GM12878 (cell line): ENCODE data around the gene ABCB7. TPM values are rescaled to one million over a fixed set of nuclear protein-coding genes. Genes with fewer than 3 reads are reported as not detected.

Source experiments
- ATAC-seq: fragments of 200-7000 bp; cut with Tn5 transposase; 3 replicates; pipeline ENCODE4 v1.9.1; 2020; ENCODE audit warnings: mild to moderate bottlenecking, moderate library complexity
- BruUV-seq: library from RNA; stranded (reverse); fragments of 400-500 nt; replicated peaks from 2 replicates; lab custom pipeline; 2021; lab: Mats Ljungman, UMichigan
- CTCF ChIA-PET: fragments of 300-600 bp; sonication (Branson Sonifier 250); formaldehyde crosslinking; extraction: SDS; loops from one replicate; lab custom pipeline; 2021; ENCODE audit warnings: inconsistent platforms; lab: Yijun Ruan, JAX
- POLR2A ChIA-PET: fragments of 350-600 bp; formaldehyde crosslinking; extraction: SDS; loops from one replicate; lab custom pipeline; 2021; ENCODE audit warnings: inconsistent platforms; lab: Charles Lee
- RAD21 ChIA-PET: fragments of 300-600 bp; sonication (Branson Sonifier 250); formaldehyde crosslinking; loops from one replicate; lab custom pipeline; 2023; ENCODE audit warnings: antibody characterized with exemption; ENCODE audit not compliant: unreplicated experiment; lab: Charles Lee
- SMC1A ChIA-PET: fragments of 300-600 bp; sonication (Branson Sonifier 250); formaldehyde crosslinking; loops from one replicate; lab custom pipeline; 2023; ENCODE audit not compliant: unreplicated experiment, uncharacterized antibody; lab: Charles Lee
- DNase-seq: peaks from one replicate; pipeline ENCODE4 v3.0.0-alpha.2; 2011; ENCODE audit warnings: low read depth, low spot score
- FAIRE-seq: peaks from 3 replicates; lab custom pipeline; 2011; peaks lifted over from hg19 to GRCh38; lab: Jason Lieb, UNC
- H2AFZ ChIP-seq: 2 replicates; pipeline ENCODE4 v1.6.0; 2011; ENCODE audit warnings: low read depth, low read length, control low read depth; ENCODE audit not compliant: control insufficient read depth
- H3K27ac ChIP-seq: 2 replicates; pipeline ENCODE4 v1.5.1; 2011; ENCODE audit warnings: control low read depth; ENCODE audit not compliant: control insufficient read depth, insufficient read depth
- H3K27me3 ChIP-seq, 2 experiments: replicated peaks in 1 of 2; 2 replicates each; pipeline versions ENCODE4 v1.6.0 to v1.6.1; 2011; ENCODE audit warnings: low read length in 1 of 2; ENCODE audit not compliant: control insufficient read depth in 2 of 2, insufficient read depth in 2 of 2
- H3K36me3 ChIP-seq, 2 experiments: 2 replicates each; pipeline ENCODE4 v1.5.1; 2011; ENCODE audit warnings: low read length in 1 of 2; ENCODE audit not compliant: control insufficient read depth in 2 of 2, insufficient read depth in 2 of 2
- H3K4me1 ChIP-seq: 2 replicates; pipeline ENCODE4 v1.6.1; 2011; ENCODE audit warnings: mild to moderate bottlenecking, low read length, moderate library complexity, mixed read lengths; ENCODE audit not compliant: control insufficient read depth, insufficient read depth
- H3K4me2 ChIP-seq: 2 replicates; pipeline ENCODE4 v1.6.0; 2011; ENCODE audit warnings: control low read depth; ENCODE audit not compliant: control insufficient read depth, insufficient read depth
- H3K4me3 ChIP-seq: fragments of 200-600 bp; sonication (generic); 2 replicates; pipeline ENCODE4 v1.5.1; 2016
- H3K79me2 ChIP-seq: 2 replicates; pipeline ENCODE4 v1.6.0; 2011; ENCODE audit warnings: low read length; ENCODE audit not compliant: control insufficient read depth, insufficient read depth
- H3K9ac ChIP-seq: 2 replicates; pipeline ENCODE4 v1.8.0; 2011; ENCODE audit warnings: low read length, control low read depth, mixed read lengths; ENCODE audit not compliant: control insufficient read depth, insufficient read depth
- H3K9me3 ChIP-seq: replicated peaks from 3 replicates; pipeline ENCODE4 v1.5.1; 2011; ENCODE audit warnings: mild to moderate bottlenecking, low read length; ENCODE audit not compliant: control insufficient read depth, insufficient read depth
- H4K20me1 ChIP-seq: 2 replicates; pipeline ENCODE4 v1.6.0; 2011; ENCODE audit not compliant: control insufficient read depth, insufficient read depth
- CBX5 ChIP-seq: sonication (generic); IDR thresholded peaks from 2 replicates; pipeline ENCODE4 v1.6.1; 2016; ENCODE audit warnings: low read depth, moderate library complexity, mild to moderate bottlenecking, inconsistent platforms
- MYC ChIP-seq: IDR thresholded peaks from 2 replicates; pipeline ENCODE4 v1.6.1; 2011; ENCODE audit warnings: mild to moderate bottlenecking, low read length, moderate library complexity, inconsistent platforms; ENCODE audit not compliant: insufficient read depth, insufficient replicate concordance, insufficient read length, severe bottlenecking
- SUZ12 ChIP-seq: fragments of 200-600 bp; sonication (generic); IDR thresholded peaks from one replicate; pipeline ENCODE4 v1.6.1; 2018; ENCODE audit warnings: antibody characterized with exemption, mild to moderate bottlenecking; ENCODE audit not compliant: unreplicated experiment
- WGBS: methylation state at CpG from one replicate; pipeline ENCODE4 v1.1.6; 2016; ENCODE audit warnings: low lambda C conversion rate; ENCODE audit not compliant: insufficient replicate concordance, insufficient coverage; ENCODE audit errors: missing lambda C conversion rate; 5-methylcytosine and 5-hydroxymethylcytosine counted together
- in situ Hi-C: fragments of 300-500 bp; cut with MboI; formaldehyde crosslinking; loops from 9 replicates; pipeline ENCODE4 v1.14.3; 2018; ENCODE audit warnings: mixed read lengths
- intact Hi-C: fragments of 100-400 bp; cut with micrococcal nuclease; formaldehyde crosslinking; loops from one replicate; pipeline ENCODE4 v1.14.2; 2022; ENCODE audit not compliant: unreplicated experiment
- polyA plus RNA-seq, 11 experiments: library from polyadenylated mRNA; depleted of rRNA in 4 of 11; unstranded in 6 of 11; stranded (reverse) in 5 of 11; fragments of >200 nt; fragmentation: Nextera tagmentation in 4 of 11; fragmentation: Illumina TruSeq in 1 of 11; extraction: Ambion mirVana in 4 of 11; extraction: Trizol in 1 of 11; gene quantifications; 1 replicate in 1 of 11; 2 replicates in 10 of 11; pipeline versions ENCODE4 v1.2.1 to v1.2.3, GENCODE V29; 2011 to 2016; ENCODE audit warnings: inconsistent platforms in 2 of 11, missing spikeins in 2 of 11, low read depth in 1 of 11
- total RNA-seq, 4 experiments: library from RNA; depleted of rRNA in 3 of 4; stranded (reverse); fragments of >200 nt in 3 of 4; fragmentation: Illumina TruSeq in 1 of 4; extraction: Trizol in 1 of 4; gene quantifications; 2 replicates each; pipeline versions ENCODE4 v1.2.1 to v1.2.3, GENCODE V29; 2013 to 2021
- TF ChIP-seq, protein P1 (sequence below): IDR thresholded peaks from 2 replicates; pipeline ENCODE4 v1.6.1; 2012; ENCODE audit warnings: low read depth, low read length, improper control_type of control experiment
- TF ChIP-seq, protein P2 (sequence below): IDR thresholded peaks from 2 replicates; pipeline ENCODE4 v1.6.1; 2012; ENCODE audit warnings: improper control_type of control experiment, low read depth, low read length; ENCODE audit not compliant: insufficient replicate concordance
- TF ChIP-seq, protein P3 (sequence below): fragments of 450-650 bp; IDR thresholded peaks from 2 replicates; pipeline ENCODE4 v1.6.1; 2017; ENCODE audit warnings: mild to moderate bottlenecking, moderate library complexity

The ABCB7 gene
- total and polyA plus RNA-seq, 10 of the 15 experiments (the other 5 are each of a cell fraction or from before 2014, with no cell fraction given) = 16.8 to 62.7 (median 30.6) TPM

DNA sequence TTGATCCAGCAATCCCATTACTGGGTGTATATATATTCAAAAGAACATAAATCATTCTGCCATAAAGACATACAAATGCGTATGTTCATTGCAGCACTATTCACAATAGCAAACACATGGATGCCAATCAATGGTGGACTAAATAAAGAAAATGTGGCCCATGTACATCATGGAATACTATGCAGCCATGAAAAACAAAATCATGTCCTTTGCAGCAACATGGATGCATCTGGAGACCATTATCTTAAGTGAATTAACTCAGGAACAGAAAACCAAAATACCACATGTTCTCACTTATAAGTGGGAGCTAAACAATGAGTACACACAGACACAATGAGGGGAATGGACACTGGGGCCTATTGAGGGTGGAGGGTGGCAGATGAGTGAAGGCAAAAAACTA lies 81.6 kb downstream of the ABCB7 start:
- Histone ChIP-seq H2AFZ (no peak overlapping the region), H3K79me2 (no peaks in the 10 kb centered on the region), H3K4me2 (no peak overlapping the region), H4K20me1 (no peaks in the 10 kb centered on the region), H3K36me3 (0 out of 4 replicates have a peak, but pooled peaks cover 0 to 4% of the 10 kb centered on the region in 2 experiments), H3K27ac (no peak overlapping the region), H3K4me3 (no peak overlapping the region), H3K9me3 (no peaks in the 10 kb centered on the region), H3K4me1 (no peaks in the 10 kb centered on the region), H3K9ac (no peak overlapping the region), H3K27me3 (no peaks in the 10 kb centered on the region)
- BruUV-seq = no TSS peak
- no peak for ATAC-seq
- no peak for DNase-seq
- ChIA-PET SMC1A (interaction anchor here (1.0 kb wide), 1 partner anchor 1204 kb away, joined by 3 read pairs; no protein-coding TSS in a partner anchor), RAD21 (no interaction called here), CTCF (interaction anchor here (1.4 kb wide), 1 partner anchor 9 kb away, joined by 3 read pairs; no protein-coding TSS in a partner anchor), POLR2A (no interaction called here)
- 52% methylated on average over 1 of the region's 1 CpG for WGBS
- in situ Hi-C loops (no loop called here), intact Hi-C loops (no loop called here)
- TF ChIP-seq MYC (no peak), SUZ12 (no peak), CBX5 (no peak)
- TF ChIP-seq, protein P1, sequence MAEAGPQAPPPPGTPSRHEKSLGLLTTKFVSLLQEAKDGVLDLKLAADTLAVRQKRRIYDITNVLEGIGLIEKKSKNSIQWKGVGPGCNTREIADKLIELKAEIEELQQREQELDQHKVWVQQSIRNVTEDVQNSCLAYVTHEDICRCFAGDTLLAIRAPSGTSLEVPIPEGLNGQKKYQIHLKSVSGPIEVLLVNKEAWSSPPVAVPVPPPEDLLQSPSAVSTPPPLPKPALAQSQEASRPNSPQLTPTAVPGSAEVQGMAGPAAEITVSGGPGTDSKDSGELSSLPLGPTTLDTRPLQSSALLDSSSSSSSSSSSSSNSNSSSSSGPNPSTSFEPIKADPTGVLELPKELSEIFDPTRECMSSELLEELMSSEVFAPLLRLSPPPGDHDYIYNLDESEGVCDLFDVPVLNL = no peak
- TF ChIP-seq, protein P2, sequence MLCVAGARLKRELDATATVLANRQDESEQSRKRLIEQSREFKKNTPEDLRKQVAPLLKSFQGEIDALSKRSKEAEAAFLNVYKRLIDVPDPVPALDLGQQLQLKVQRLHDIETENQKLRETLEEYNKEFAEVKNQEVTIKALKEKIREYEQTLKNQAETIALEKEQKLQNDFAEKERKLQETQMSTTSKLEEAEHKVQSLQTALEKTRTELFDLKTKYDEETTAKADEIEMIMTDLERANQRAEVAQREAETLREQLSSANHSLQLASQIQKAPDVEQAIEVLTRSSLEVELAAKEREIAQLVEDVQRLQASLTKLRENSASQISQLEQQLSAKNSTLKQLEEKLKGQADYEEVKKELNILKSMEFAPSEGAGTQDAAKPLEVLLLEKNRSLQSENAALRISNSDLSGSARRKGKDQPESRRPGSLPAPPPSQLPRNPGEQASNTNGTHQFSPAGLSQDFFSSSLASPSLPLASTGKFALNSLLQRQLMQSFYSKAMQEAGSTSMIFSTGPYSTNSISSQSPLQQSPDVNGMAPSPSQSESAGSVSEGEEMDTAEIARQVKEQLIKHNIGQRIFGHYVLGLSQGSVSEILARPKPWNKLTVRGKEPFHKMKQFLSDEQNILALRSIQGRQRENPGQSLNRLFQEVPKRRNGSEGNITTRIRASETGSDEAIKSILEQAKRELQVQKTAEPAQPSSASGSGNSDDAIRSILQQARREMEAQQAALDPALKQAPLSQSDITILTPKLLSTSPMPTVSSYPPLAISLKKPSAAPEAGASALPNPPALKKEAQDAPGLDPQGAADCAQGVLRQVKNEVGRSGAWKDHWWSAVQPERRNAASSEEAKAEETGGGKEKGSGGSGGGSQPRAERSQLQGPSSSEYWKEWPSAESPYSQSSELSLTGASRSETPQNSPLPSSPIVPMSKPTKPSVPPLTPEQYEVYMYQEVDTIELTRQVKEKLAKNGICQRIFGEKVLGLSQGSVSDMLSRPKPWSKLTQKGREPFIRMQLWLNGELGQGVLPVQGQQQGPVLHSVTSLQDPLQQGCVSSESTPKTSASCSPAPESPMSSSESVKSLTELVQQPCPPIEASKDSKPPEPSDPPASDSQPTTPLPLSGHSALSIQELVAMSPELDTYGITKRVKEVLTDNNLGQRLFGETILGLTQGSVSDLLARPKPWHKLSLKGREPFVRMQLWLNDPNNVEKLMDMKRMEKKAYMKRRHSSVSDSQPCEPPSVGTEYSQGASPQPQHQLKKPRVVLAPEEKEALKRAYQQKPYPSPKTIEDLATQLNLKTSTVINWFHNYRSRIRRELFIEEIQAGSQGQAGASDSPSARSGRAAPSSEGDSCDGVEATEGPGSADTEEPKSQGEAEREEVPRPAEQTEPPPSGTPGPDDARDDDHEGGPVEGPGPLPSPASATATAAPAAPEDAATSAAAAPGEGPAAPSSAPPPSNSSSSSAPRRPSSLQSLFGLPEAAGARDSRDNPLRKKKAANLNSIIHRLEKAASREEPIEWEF = no peak
- TF ChIP-seq, protein P3, sequence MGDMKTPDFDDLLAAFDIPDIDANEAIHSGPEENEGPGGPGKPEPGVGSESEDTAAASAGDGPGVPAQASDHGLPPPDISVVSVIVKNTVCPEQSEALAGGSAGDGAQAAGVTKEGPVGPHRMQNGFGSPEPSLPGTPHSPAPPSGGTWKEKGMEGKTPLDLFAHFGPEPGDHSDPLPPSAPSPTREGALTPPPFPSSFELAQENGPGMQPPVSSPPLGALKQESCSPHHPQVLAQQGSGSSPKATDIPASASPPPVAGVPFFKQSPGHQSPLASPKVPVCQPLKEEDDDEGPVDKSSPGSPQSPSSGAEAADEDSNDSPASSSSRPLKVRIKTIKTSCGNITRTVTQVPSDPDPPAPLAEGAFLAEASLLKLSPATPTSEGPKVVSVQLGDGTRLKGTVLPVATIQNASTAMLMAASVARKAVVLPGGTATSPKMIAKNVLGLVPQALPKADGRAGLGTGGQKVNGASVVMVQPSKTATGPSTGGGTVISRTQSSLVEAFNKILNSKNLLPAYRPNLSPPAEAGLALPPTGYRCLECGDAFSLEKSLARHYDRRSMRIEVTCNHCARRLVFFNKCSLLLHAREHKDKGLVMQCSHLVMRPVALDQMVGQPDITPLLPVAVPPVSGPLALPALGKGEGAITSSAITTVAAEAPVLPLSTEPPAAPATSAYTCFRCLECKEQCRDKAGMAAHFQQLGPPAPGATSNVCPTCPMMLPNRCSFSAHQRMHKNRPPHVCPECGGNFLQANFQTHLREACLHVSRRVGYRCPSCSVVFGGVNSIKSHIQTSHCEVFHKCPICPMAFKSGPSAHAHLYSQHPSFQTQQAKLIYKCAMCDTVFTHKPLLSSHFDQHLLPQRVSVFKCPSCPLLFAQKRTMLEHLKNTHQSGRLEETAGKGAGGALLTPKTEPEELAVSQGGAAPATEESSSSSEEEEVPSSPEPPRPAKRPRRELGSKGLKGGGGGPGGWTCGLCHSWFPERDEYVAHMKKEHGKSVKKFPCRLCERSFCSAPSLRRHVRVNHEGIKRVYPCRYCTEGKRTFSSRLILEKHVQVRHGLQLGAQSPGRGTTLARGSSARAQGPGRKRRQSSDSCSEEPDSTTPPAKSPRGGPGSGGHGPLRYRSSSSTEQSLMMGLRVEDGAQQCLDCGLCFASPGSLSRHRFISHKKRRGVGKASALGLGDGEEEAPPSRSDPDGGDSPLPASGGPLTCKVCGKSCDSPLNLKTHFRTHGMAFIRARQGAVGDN = no peak
- no peak for FAIRE-seq
